C4-2B (cell line): Measurements from ENCODE around the gene LSM4.

Experiments used
- CTCF ChIP-seq: fragments of 450-650 bp; conservative IDR thresholded peaks from 2 replicates; pipeline ENCODE4 v1.5.1; 2017; ENCODE audit warnings: mild to moderate bottlenecking
- ZFX ChIP-seq: fragments of 450-650 bp; IDR thresholded peaks from 2 replicates; pipeline ENCODE4 v1.6.1; 2017

GRCh38 chr19:18320865-18321733, 1.8 kb downstream of the LSM4 start:
- TF ChIP-seq CTCF: no peak
- TF ChIP-seq ZFX: no peak
